ENCODE measurements around the gene DUOX1.
A peak's percentile ranks its signal among the peaks of the same experiment; 100 is the strongest.

DUOX1 gene

GRCh38 chr15:45105586-45105985 lies 24.2 kb upstream of the DUOX1 start:
- H3K27me3 ChIP-seq (ENCODE audit: insufficient read depth, poor library complexity, severe bottlenecking) = peaks cover 10% of the 10 kb centered on the region
- no peaks in the 10 kb centered on the region for H3K4me1 ChIP-seq (ENCODE audit: insufficient read depth, poor library complexity, severe bottlenecking)
- no peak for ATAC-seq (ENCODE audit: low read depth)
- H3K9me3 ChIP-seq (ENCODE audit: severe bottlenecking) = no peaks in the 10 kb centered on the region
- TF ChIP-seq CTCF (IDR thresholded peaks at IDR 0.05; ENCODE audit: poor library complexity, severe bottlenecking) = no peak
- DNase-seq (ENCODE audit: low spot score) = peak; percentile 67
- H3K27ac ChIP-seq (ENCODE audit: poor library complexity, severe bottlenecking) = no peak overlapping the region
- H3K36me3 ChIP-seq (ENCODE audit: low read depth) = no peaks in the 10 kb centered on the region
- no peak overlapping the region for H3K4me3 ChIP-seq (ENCODE audit: severe bottlenecking)

GRCh38 chr15:45106002-45106790 lies 23.6 kb upstream of the DUOX1 start:
- Histone ChIP-seq H3K27me3 (ENCODE audit: insufficient read depth, poor library complexity, severe bottlenecking) (peaks cover 11% of the 10 kb centered on the region), H3K27ac (ENCODE audit: poor library complexity, severe bottlenecking) (no peak overlapping the region)

GRCh38 chr15:45107941-45108630 lies 21.7 kb upstream of the DUOX1 start:
- H3K4me1 ChIP-seq (ENCODE audit: insufficient read depth, poor library complexity, severe bottlenecking) = no peaks in the 10 kb centered on the region
- H3K27me3 ChIP-seq (ENCODE audit: insufficient read depth, poor library complexity, severe bottlenecking) = peaks cover 30% of the 10 kb centered on the region
- H3K27ac ChIP-seq (ENCODE audit: poor library complexity, severe bottlenecking) = no peak overlapping the region
- no peaks in the 10 kb centered on the region for H3K36me3 ChIP-seq (ENCODE audit: low read depth)
- no peak overlapping the region for H3K4me3 ChIP-seq (ENCODE audit: severe bottlenecking)
- DNase-seq (ENCODE audit: low spot score) (no peak), ATAC-seq (ENCODE audit: low read depth) (no peak)
- H3K9me3 ChIP-seq (ENCODE audit: severe bottlenecking) = no peaks in the 10 kb centered on the region
- no peak for TF ChIP-seq CTCF (IDR thresholded peaks at IDR 0.05; ENCODE audit: poor library complexity, severe bottlenecking)

More at GRCh38 chr15:45106002-45106790, 23.6 kb upstream of the DUOX1 start:
- no peaks in the 10 kb centered on the region for H3K36me3 ChIP-seq (ENCODE audit: low read depth)
- TF ChIP-seq CTCF (IDR thresholded peaks at IDR 0.05; ENCODE audit: poor library complexity, severe bottlenecking) = no peak
- DNase-seq (ENCODE audit: low spot score) = peak; percentile 60
- H3K4me1 ChIP-seq (ENCODE audit: insufficient read depth, poor library complexity, severe bottlenecking) = no peaks in the 10 kb centered on the region
- H3K9me3 ChIP-seq (ENCODE audit: severe bottlenecking) = no peaks in the 10 kb centered on the region
- no peak overlapping the region for H3K4me3 ChIP-seq (ENCODE audit: severe bottlenecking)
- ATAC-seq (ENCODE audit: low read depth) = no peak; the same call in 2 of the 3 replicates

- peak; percentile 29 for TF ChIP-seq CTCF (IDR thresholded peaks at IDR 0.05; ENCODE audit: poor library complexity, severe bottlenecking)
- H3K4me1 ChIP-seq (ENCODE audit: insufficient read depth, poor library complexity, severe bottlenecking) = no peaks in the 10 kb centered on the region
- no peaks in the 10 kb centered on the region for H3K36me3 ChIP-seq (ENCODE audit: low read depth)
- no peaks in the 10 kb centered on the region for H3K9me3 ChIP-seq (ENCODE audit: severe bottlenecking)
- peaks cover 52% of the 10 kb centered on the region for H3K27me3 ChIP-seq (ENCODE audit: insufficient read depth, poor library complexity, severe bottlenecking)
- no peak overlapping the region for H3K27ac ChIP-seq (ENCODE audit: poor library complexity, severe bottlenecking)
- no peak for ATAC-seq (ENCODE audit: low read depth)
- H3K4me3 ChIP-seq (ENCODE audit: severe bottlenecking) = no peak overlapping the region
- DNase-seq (ENCODE audit: low spot score) = no peak
Measured at GRCh38 chr15:45110256-45110820, 19.5 kb upstream of the DUOX1 start.
